Panc1 (cell line): ENCODE data around the gene IGFBP5. TPM values are rescaled to one million over a fixed set of nuclear protein-coding genes. Genes with fewer than 3 reads are reported as not detected.

Source experiments
- ATAC-seq: fragments of 200-7000 bp; cut with Tn5 transposase; 2 replicates; pipeline ENCODE4 v1.9.1; 2020; ENCODE audit warnings: mild to moderate bottlenecking, moderate library complexity
- BruUV-seq: library from RNA; stranded (reverse); fragments of 400-500 nt; replicated peaks from 2 replicates; lab custom pipeline; 2021; lab: Mats Ljungman, UMichigan
- CTCF ChIA-PET: fragments of 300-600 bp; sonication (Branson Sonifier 250); formaldehyde crosslinking; loops from one replicate; lab custom pipeline; 2022; ENCODE audit warnings: antibody characterized with exemption; lab: Charles Lee
- POLR2A ChIA-PET: fragments of 300-600 bp; sonication (Branson Sonifier 250); formaldehyde crosslinking; loops from one replicate; lab custom pipeline; 2022; ENCODE audit warnings: antibody characterized with exemption; lab: Charles Lee
- DNase-seq: peaks from one replicate; pipeline ENCODE4 v3.0.0-alpha.2; 2010; ENCODE audit warnings: low read depth, low spot score
- H3K27ac ChIP-seq: 2 replicates; pipeline ENCODE4 v1.5.1; 2011; ENCODE audit warnings: mild to moderate bottlenecking, low read length, inconsistent platforms
- H3K27me3 ChIP-seq: fragments of 200-500 bp; sonication (Bioruptor generic); 2 replicates; pipeline ENCODE4 v1.6.0; 2014; ENCODE audit warnings: low read length, inconsistent platforms; ENCODE audit not compliant: control insufficient read depth, insufficient read depth
- H3K36me3 ChIP-seq: fragments of 200-500 bp; sonication (Bioruptor generic); 2 replicates; pipeline ENCODE4 v1.5.1; 2014; ENCODE audit warnings: inconsistent platforms, mild to moderate bottlenecking, low read length, moderate library complexity; ENCODE audit not compliant: control insufficient read depth, insufficient read depth
- H3K4me1 ChIP-seq: 2 replicates; pipeline ENCODE4 v1.5.1; 2011; ENCODE audit warnings: inconsistent platforms, mild to moderate bottlenecking, low read length, moderate library complexity; ENCODE audit not compliant: control insufficient read depth, insufficient read depth
- H3K4me3 ChIP-seq, 2 experiments: 2 replicates each; pipeline ENCODE4 v1.5.1; 2011 to 2012; ENCODE audit warnings: low read depth in 2 of 2, low read length in 2 of 2, mild to moderate bottlenecking in 2 of 2, inconsistent platforms in 1 of 2, moderate library complexity in 1 of 2
- H3K9me3 ChIP-seq: fragments of 200-500 bp; sonication (Bioruptor generic); 2 replicates; pipeline ENCODE4 v1.5.1; 2014; ENCODE audit warnings: low read depth, mild to moderate bottlenecking, inconsistent platforms, low read length, moderate library complexity; ENCODE audit not compliant: control insufficient read depth, insufficient read depth
- CTCF ChIP-seq: fragments of 450-650 bp; IDR thresholded peaks from 2 replicates; pipeline ENCODE4 v1.5.1; 2017; ENCODE audit warnings: mild to moderate bottlenecking
- POLR2AphosphoS5 ChIP-seq: IDR thresholded peaks from 2 replicates; pipeline ENCODE4 v1.6.1; 2012; ENCODE audit warnings: mild to moderate bottlenecking, low read depth, low read length, moderate library complexity
- REST ChIP-seq, 2 experiments: IDR thresholded peaks; 2 replicates each; pipeline ENCODE4 v1.6.1; 2011 to 2012; ENCODE audit warnings: low read depth in 2 of 2, control low read depth in 1 of 2, low read length in 1 of 2, mild to moderate bottlenecking in 1 of 2, moderate library complexity in 1 of 2; ENCODE audit not compliant: insufficient read depth in 1 of 2
- SIN3A ChIP-seq: IDR thresholded peaks from 2 replicates; pipeline ENCODE4 v1.6.1; 2012; ENCODE audit warnings: low read depth, mild to moderate bottlenecking, low read length, moderate library complexity, borderline replicate concordance; ENCODE audit not compliant: insufficient read depth
- TCF7L2 ChIP-seq: IDR thresholded peaks from 2 replicates; pipeline ENCODE4 v1.6.1; 2011; ENCODE audit warnings: mild to moderate bottlenecking, low read depth, low read length, inconsistent platforms
- in situ Hi-C: cut with HindIII; loops from 2 replicates; pipeline ENCODE4 v1.10.0; 2016; ENCODE audit warnings: low sequenced_read_pairs, low pct_unique_long_range_greater_than_20kb
- intact Hi-C: fragments of 100-400 bp; cut with micrococcal nuclease; formaldehyde crosslinking; loops from one replicate; pipeline ENCODE4 v1.10.0; 2022; ENCODE audit not compliant: unreplicated experiment
- total RNA-seq: library from RNA; stranded (reverse); gene quantifications from one replicate; pipeline ENCODE4 v1.2.1, GENCODE V29; 2021; ENCODE audit not compliant: unreplicated experiment

Gene IGFBP5
- total RNA-seq, 1 experiment from 2014 or later, result 1.9 TPM

GRCh38 chr2:216629784-216630183 lies 65.6 kb downstream of the IGFBP5 start:
- Histone ChIP-seq H3K36me3 (no peaks in the 10 kb centered on the region; the same call in 1 of the 2 replicates), H3K27ac (no peak overlapping the region), H3K4me1 (peaks cover 11% of the 10 kb centered on the region; the same call in 1 of the 2 replicates), H3K9me3 (no peaks in the 10 kb centered on the region), H3K4me3 (no peak overlapping the region), H3K27me3 (peaks cover 7% of the 10 kb centered on the region; the same call in 1 of the 2 replicates)
- BruUV-seq, result no TSS peak
- in situ Hi-C loops (no loop called here), intact Hi-C loops (no loop called here)
- POLR2A ChIA-PET, result no interaction called here
- no peak for DNase-seq
- ATAC-seq, result no peak
- TF ChIP-seq REST (IDR thresholded peaks at IDR 0.05; ENCODE audit: insufficient read depth in 1 of 2, low read depth in 2 of 2, low read length in 1 of 2), result no peak
- TF ChIP-seq TCF7L2, result no peak
- TF ChIP-seq SIN3A, result no peak
- TF ChIP-seq POLR2AphosphoS5, result no peak
- no peak for TF ChIP-seq CTCF
- CTCF ChIA-PET, result no interaction called here

GRCh38 chr2:216626875-216627245 lies 68.5 kb downstream of the IGFBP5 start:
- CTCF ChIA-PET, result no interaction called here
- Histone ChIP-seq H3K4me3 (no peak overlapping the region), H3K9me3 (no peaks in the 10 kb centered on the region), H3K36me3 (no peaks in the 10 kb centered on the region), H3K4me1 (no peaks in the 10 kb centered on the region), H3K27me3 (no peaks in the 10 kb centered on the region), H3K27ac (no peak overlapping the region)
- in situ Hi-C loops, result no loop called here
- ATAC-seq, result no peak
- no peak for TF ChIP-seq CTCF
- no peak for TF ChIP-seq SIN3A
- TF ChIP-seq POLR2AphosphoS5, result no peak
- POLR2A ChIA-PET, result no interaction called here
- BruUV-seq, result no TSS peak
- DNase-seq, result no peak
- intact Hi-C loops, result no loop called here
